ENCODE measurements around the gene UBE4B.

The UBE4B gene

DNA sequence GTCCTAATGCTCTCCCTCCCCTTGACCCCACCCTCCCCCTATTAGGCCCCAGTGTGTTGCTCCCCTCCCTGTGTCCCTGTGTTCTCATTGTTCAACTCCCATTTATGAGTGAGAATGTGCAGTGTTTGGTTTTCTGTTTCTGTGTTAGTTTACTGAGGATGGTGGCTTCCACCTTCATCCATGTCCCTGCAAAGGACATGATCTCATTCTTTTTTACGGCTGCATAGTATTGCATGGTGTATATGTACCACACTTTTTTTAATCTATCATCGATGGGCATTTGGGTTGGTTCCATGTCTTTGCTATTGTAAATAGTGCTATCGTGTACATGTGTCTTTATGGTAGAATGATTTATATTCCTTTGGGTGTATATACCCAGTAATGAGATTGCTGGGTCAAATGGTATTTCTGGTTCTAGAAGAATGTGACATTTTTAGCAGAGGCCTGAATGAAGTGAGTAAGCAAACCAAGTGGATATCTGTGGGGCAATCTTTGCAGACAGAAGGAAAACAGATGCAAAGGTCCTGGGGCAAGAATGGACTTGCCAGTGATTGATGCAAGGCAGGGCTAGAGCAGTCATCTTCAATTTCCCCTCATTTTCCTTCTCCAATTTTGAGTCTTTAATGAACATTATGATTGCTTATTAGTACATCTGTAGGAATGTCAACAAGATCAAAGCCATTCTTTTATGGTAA lies 50.2 kb downstream of the UBE4B start:
- POLR2A ChIA-PET = no interaction called here
- CTCF ChIA-PET = no interaction called here
- no peak for TF ChIP-seq NFRKB (IDR thresholded peaks at IDR 0.05)
- TF ChIP-seq FOXK2 (IDR thresholded peaks at IDR 0.05) = no peak
- TF ChIP-seq FOXM1 (IDR thresholded peaks at IDR 0.05; ENCODE audit: borderline replicate concordance) = no peak
- TF ChIP-seq ARNT (IDR thresholded peaks at IDR 0.05) = no peak
- no peak for DNase-seq (ENCODE audit: extremely low spot score)

DNA sequence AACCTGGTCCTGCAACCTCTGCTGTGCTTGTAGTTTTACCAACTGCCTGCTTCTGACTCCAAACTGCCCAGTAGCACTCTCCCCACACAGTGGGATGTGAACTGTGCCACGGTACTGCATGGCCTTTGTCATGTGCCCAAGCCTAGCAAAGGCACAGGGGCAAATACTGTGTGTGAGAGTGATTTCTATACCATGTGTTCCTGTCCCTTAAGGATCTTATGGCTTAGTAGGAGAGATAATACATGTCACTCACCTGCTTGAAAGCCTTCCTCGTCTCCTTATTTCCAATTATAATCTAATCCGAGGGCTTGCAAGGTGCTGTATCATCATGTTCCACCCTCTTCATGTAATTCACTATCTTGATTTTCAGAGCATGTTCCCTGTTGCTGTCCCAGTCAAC lies 51.3 kb downstream of the UBE4B start:
- CTCF ChIA-PET = interaction anchor here (0.7 kb wide), 2 partner anchors 313 to 1865 kb away, joined by 5 to 7 read pairs; no protein-coding TSS in a partner anchor
- POLR2A ChIA-PET = no interaction called here
- no peak for DNase-seq (ENCODE audit: extremely low spot score)
- TF ChIP-seq HDGF (IDR thresholded peaks at IDR 0.05; ENCODE audit: borderline replicate concordance) (no peak), FOXM1 (IDR thresholded peaks at IDR 0.05; ENCODE audit: borderline replicate concordance) (no peak), ELF4 (IDR thresholded peaks at IDR 0.05) (no peak), CTBP1 (IDR thresholded peaks at IDR 0.05; ENCODE audit: borderline replicate concordance) (no peak), TARDBP (IDR thresholded peaks at IDR 0.05) (no peak), ZNF384 (IDR thresholded peaks at IDR 0.05) (no peak), L3MBTL2 (conservative IDR thresholded peaks at IDR 0.05) (no peak), FOXK2 (IDR thresholded peaks at IDR 0.05) (no peak), LEF1 (IDR thresholded peaks at IDR 0.05; ENCODE audit: borderline replicate concordance) (no peak), SP1 (IDR thresholded peaks at IDR 0.05) (no peak)
- TF ChIP-seq, protein P1, sequence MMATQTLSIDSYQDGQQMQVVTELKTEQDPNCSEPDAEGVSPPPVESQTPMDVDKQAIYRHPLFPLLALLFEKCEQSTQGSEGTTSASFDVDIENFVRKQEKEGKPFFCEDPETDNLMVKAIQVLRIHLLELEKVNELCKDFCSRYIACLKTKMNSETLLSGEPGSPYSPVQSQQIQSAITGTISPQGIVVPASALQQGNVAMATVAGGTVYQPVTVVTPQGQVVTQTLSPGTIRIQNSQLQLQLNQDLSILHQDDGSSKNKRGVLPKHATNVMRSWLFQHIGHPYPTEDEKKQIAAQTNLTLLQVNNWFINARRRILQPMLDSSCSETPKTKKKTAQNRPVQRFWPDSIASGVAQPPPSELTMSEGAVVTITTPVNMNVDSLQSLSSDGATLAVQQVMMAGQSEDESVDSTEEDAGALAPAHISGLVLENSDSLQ (IDR thresholded peaks at IDR 0.05) = no peak

DNA sequence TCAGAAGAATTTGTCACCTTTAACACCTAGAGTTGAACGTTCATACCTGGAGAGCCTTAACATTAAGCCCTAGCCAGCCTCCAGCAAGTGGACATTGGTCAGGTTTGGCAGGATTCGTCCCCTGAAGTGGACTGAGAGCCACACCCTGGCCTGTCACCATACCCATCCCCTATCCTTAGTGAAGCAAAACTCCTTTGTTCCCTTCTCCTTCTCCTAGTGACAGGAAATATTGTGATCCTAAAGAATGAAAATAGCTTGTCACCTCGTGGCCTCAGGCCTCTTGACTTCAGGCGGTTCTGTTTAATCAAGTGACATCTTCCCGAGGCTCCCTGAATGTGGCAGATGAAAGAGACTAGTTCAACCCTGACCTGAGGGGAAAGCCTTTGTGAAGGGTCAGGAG lies 52.3 kb downstream of the UBE4B start:
- no peak for DNase-seq (ENCODE audit: extremely low spot score)
- ChIA-PET POLR2A (no interaction called here), CTCF (no interaction called here)
- TF ChIP-seq ARNT (IDR thresholded peaks at IDR 0.05) = no peak
- no peak for TF ChIP-seq FOXK2 (IDR thresholded peaks at IDR 0.05)
- TF ChIP-seq HDGF (IDR thresholded peaks at IDR 0.05; ENCODE audit: borderline replicate concordance) = no peak
- no peak for TF ChIP-seq SUZ12 (IDR thresholded peaks at IDR 0.05)
- no peak for TF ChIP-seq FOXA1 (IDR thresholded peaks at IDR 0.05)
- no peak for TF ChIP-seq FOXM1 (IDR thresholded peaks at IDR 0.05; ENCODE audit: borderline replicate concordance)
- TF ChIP-seq L3MBTL2 (conservative IDR thresholded peaks at IDR 0.05) = no peak
- TF ChIP-seq, protein P1 (IDR thresholded peaks at IDR 0.05) = no peak
- TF ChIP-seq TARDBP (IDR thresholded peaks at IDR 0.05) = no peak

DNA sequence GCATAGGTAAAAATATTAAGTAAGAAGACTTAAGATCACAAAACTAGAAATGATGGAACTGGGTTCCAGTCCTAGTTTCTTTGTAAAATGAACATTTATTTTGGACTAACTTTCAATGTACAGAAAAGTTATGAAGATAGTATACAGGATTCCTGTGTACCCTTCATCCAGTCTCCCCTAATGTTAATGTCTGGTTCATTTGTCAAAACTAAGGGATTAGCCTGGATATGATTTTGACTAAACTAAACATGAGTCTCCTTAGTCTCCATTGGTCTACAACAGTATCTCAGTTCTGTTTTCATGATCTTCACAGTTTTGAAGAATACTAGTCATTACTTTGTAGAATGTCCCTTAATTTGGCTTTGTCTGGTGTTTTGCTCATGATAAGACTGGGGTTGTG lies 54.5 kb downstream of the UBE4B start:
- ChIA-PET POLR2A (no interaction called here), CTCF (interaction anchor here (0.6 kb wide), 1 partner anchor 60 kb away, joined by 4 read pairs; no protein-coding TSS in a partner anchor)
- TF ChIP-seq SP1 (IDR thresholded peaks at IDR 0.05) = no peak
- no peak for TF ChIP-seq HDGF (IDR thresholded peaks at IDR 0.05; ENCODE audit: borderline replicate concordance)
- TF ChIP-seq CTBP1 (IDR thresholded peaks at IDR 0.05; ENCODE audit: borderline replicate concordance) = no peak
- TF ChIP-seq LEF1 (IDR thresholded peaks at IDR 0.05; ENCODE audit: borderline replicate concordance) = no peak
- TF ChIP-seq FOXK2 (IDR thresholded peaks at IDR 0.05) = no peak
- TF ChIP-seq FOXM1 (IDR thresholded peaks at IDR 0.05; ENCODE audit: borderline replicate concordance) = no peak
- TF ChIP-seq, protein P1 (IDR thresholded peaks at IDR 0.05) = no peak
- no peak for TF ChIP-seq BHLHE40 (IDR thresholded peaks at IDR 0.05; ENCODE audit: borderline replicate concordance)
- no peak for TF ChIP-seq TARDBP (IDR thresholded peaks at IDR 0.05)
- TF ChIP-seq SUZ12 (IDR thresholded peaks at IDR 0.05) = no peak
- TF ChIP-seq ARNT (IDR thresholded peaks at IDR 0.05) = no peak
- TF ChIP-seq FOXA1 (IDR thresholded peaks at IDR 0.05) = no peak
- TF ChIP-seq ZNF384 (IDR thresholded peaks at IDR 0.05) = no peak
- no peak for TF ChIP-seq ELF4 (IDR thresholded peaks at IDR 0.05)
- no peak for TF ChIP-seq NFRKB (IDR thresholded peaks at IDR 0.05)
- no peak for TF ChIP-seq L3MBTL2 (conservative IDR thresholded peaks at IDR 0.05)
- DNase-seq (ENCODE audit: extremely low spot score) = no peak

DNA sequence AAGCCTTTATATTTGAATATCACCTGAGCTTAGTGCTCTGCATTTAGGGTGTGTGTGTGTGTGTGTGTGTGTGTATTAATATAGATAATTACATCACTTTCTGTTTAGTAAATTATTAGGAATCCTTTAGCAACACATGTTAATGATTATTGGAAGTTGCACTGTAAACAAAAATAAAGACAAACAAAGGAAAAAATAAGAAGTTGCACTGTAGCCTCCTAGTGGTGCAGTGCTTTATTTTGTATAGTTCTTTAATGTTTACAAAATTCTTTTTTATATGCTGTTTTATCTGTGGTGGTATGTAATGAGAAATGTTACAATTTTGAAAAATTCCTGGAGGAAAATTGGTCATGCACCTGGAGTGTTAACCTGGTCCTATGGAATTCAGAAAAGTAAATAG lies 69.2 kb downstream of the UBE4B start:
- ChIA-PET CTCF (interaction anchor here (0.5 kb wide), 1 partner anchor 1245 kb away, joined by 6 read pairs; no protein-coding TSS in a partner anchor), POLR2A (no interaction called here)
- TF ChIP-seq SUZ12 (IDR thresholded peaks at IDR 0.05) (no peak), L3MBTL2 (conservative IDR thresholded peaks at IDR 0.05) (no peak), ZNF384 (IDR thresholded peaks at IDR 0.05) (no peak), FOXM1 (IDR thresholded peaks at IDR 0.05; ENCODE audit: borderline replicate concordance) (no peak), ELF4 (IDR thresholded peaks at IDR 0.05) (no peak), NFRKB (IDR thresholded peaks at IDR 0.05) (no peak), ARNT (IDR thresholded peaks at IDR 0.05) (no peak), SP1 (IDR thresholded peaks at IDR 0.05) (no peak), FOXK2 (IDR thresholded peaks at IDR 0.05) (no peak), TARDBP (IDR thresholded peaks at IDR 0.05) (no peak), BHLHE40 (IDR thresholded peaks at IDR 0.05; ENCODE audit: borderline replicate concordance) (no peak), FOXA1 (IDR thresholded peaks at IDR 0.05) (no peak), HDGF (IDR thresholded peaks at IDR 0.05; ENCODE audit: borderline replicate concordance) (no peak)
- DNase-seq (ENCODE audit: extremely low spot score) = no peak

DNA sequence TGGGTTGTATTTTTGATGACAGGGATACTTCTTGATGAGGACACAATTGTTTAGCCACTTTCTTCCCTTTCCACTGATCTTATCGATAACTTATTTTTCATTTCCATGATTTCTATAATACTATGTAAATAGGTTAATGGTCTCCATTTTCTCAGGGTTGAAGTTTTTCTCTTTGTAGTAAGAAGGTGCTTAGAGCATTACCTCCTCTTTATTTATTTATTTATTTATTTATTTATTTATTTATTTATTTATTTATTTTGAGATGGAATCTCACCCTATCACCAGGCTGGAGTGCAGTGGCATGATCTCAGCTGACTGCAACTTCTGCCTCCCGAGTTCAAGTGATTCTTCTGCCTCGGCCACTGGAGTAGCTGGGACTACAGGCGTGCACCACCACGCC lies 70.4 kb downstream of the UBE4B start:
- no peak for DNase-seq (ENCODE audit: extremely low spot score)
- TF ChIP-seq ELF4 (IDR thresholded peaks at IDR 0.05) (no peak), ZNF384 (IDR thresholded peaks at IDR 0.05) (no peak), FOXA1 (IDR thresholded peaks at IDR 0.05) (no peak), TARDBP (IDR thresholded peaks at IDR 0.05) (no peak), NFRKB (IDR thresholded peaks at IDR 0.05) (no peak), SUZ12 (IDR thresholded peaks at IDR 0.05) (no peak), BHLHE40 (IDR thresholded peaks at IDR 0.05; ENCODE audit: borderline replicate concordance) (no peak), L3MBTL2 (conservative IDR thresholded peaks at IDR 0.05) (no peak)
- ChIA-PET CTCF (no interaction called here), POLR2A (interaction anchor here (0.6 kb wide), 1 partner anchor 282 kb away, joined by 3 read pairs; no protein-coding TSS in a partner anchor)

Data from HEK293T (cell line).